ENCODE results near the gene GATD1. TPM values are rescaled to one million over a fixed set of nuclear protein-coding genes. Genes with fewer than 3 reads are reported as not detected.

The GATD1 gene
- total and polyA plus RNA-seq, 2 experiments from 2014 or later: 39.3 to 51.0 TPM

DNA sequence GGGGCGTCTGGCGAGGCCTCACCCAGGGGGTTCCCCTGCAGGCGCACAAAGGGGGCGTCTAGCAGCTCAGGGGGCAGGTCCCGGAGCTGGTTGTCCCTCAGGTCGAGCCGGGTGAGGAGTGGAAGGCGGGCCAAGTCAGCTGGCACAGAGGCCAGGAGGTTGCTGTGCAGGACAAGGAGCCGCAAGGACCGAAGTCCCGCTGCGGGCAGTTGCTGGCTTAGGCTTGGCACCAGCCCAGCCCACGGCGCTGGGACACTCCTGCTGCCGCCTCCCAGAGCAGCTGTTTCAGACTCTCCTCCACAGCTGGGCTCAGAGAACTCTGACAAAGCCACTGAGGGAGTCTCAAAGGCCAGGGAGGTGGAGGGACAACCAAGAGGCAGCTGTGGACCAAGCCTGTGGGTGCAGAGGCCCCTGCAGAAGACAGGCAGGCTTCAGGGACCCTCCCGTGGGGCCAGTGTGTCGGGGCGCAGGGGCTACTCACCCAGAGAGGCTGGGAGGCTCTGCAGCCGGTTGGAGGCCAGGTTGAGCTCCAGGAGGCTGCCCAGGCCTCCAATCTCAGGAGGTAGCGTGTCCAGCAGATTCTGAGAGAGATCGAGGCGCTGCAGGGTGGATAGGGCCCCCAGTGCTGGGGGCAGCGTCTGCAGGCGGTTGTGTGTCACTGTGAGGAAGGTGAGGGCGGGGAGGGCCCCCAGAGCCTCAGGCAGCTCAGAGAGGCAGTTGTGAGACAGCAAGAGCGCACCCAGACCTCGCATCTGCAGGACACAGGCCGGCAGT lies 25.6 kb upstream of the GATD1 start:
- no peak for DNase-seq (ENCODE audit: low spot score)
- Mint-ChIP-seq H3K36me3 (ENCODE audit: low read depth) (peaks cover 2% of the 10 kb centered on the region; the same call in 1 of the 3 replicates), H3K9me3 (no peaks in the 10 kb centered on the region), H3K4me1 (peaks cover 5% of the 10 kb centered on the region; the same call in 2 of the 3 replicates), H3K27me3 (ENCODE audit: insufficient read depth, low read depth, poor library complexity) (peaks cover 13% of the 10 kb centered on the region), H3K4me3 (no peak overlapping the region), H3K27ac (no peak overlapping the region)
- ATAC-seq: no peak
- no peak overlapping the region for H2AFZ ChIP-seq
- H3K4me2 ChIP-seq: no peak overlapping the region
- peaks cover 22% of the 10 kb centered on the region; the same call in 1 of the 2 replicates for H3F3A ChIP-seq (replicated peaks; ENCODE audit: low read depth)
- TF ChIP-seq, protein P1, sequence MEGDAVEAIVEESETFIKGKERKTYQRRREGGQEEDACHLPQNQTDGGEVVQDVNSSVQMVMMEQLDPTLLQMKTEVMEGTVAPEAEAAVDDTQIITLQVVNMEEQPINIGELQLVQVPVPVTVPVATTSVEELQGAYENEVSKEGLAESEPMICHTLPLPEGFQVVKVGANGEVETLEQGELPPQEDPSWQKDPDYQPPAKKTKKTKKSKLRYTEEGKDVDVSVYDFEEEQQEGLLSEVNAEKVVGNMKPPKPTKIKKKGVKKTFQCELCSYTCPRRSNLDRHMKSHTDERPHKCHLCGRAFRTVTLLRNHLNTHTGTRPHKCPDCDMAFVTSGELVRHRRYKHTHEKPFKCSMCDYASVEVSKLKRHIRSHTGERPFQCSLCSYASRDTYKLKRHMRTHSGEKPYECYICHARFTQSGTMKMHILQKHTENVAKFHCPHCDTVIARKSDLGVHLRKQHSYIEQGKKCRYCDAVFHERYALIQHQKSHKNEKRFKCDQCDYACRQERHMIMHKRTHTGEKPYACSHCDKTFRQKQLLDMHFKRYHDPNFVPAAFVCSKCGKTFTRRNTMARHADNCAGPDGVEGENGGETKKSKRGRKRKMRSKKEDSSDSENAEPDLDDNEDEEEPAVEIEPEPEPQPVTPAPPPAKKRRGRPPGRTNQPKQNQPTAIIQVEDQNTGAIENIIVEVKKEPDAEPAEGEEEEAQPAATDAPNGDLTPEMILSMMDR (conservative IDR thresholded peaks at IDR 0.05; ENCODE audit: low read depth in 2 of 2): no peak
- TF ChIP-seq CREB1 (CRISPR knock-in tag; IDR thresholded peaks at IDR 0.05; ENCODE audit: low read depth): no peak
- TF ChIP-seq STAT1 (IDR thresholded peaks at IDR 0.05; ENCODE audit: unreplicated experiment): no peak
- TF ChIP-seq EZH2 (IDR thresholded peaks at IDR 0.05; ENCODE audit: low read depth, unreplicated experiment): no peak
- TF ChIP-seq ZNF331 (CRISPR knock-in tag; IDR thresholded peaks at IDR 0.05; ENCODE audit: low read depth): no peak
- no peaks in the 10 kb centered on the region for H3K9me2 ChIP-seq (ENCODE audit: insufficient read depth)
- no peak overlapping the region for H3K4me3 ChIP-seq
- no peaks in the 10 kb centered on the region for H4K20me1 ChIP-seq (replicated peaks; ENCODE audit: insufficient read depth)
- no peaks in the 10 kb centered on the region for H3K27me3 ChIP-seq (ENCODE audit: insufficient read depth)
- peaks cover 7% of the 10 kb centered on the region; the same call in 1 of the 2 replicates for H3K4me1 ChIP-seq (ENCODE audit: insufficient read depth)
- no peaks in the 10 kb centered on the region for H3K36me3 ChIP-seq (ENCODE audit: insufficient read depth)
- peaks cover 6% of the 10 kb centered on the region for H3K79me2 ChIP-seq (replicated peaks; ENCODE audit: insufficient read depth)
- H3K27ac ChIP-seq (ENCODE audit: low read depth): no peak overlapping the region

- no peaks in the 10 kb centered on the region for H4K20me1 ChIP-seq (replicated peaks; ENCODE audit: insufficient read depth)
- Mint-ChIP-seq H3K9me3 (no peaks in the 10 kb centered on the region), H3K4me1 (peaks cover 3% of the 10 kb centered on the region; the same call in 1 of the 3 replicates), H3K27ac (no peak overlapping the region), H3K36me3 (ENCODE audit: low read depth) (peaks cover 2% of the 10 kb centered on the region; the same call in 1 of the 3 replicates), H3K27me3 (ENCODE audit: insufficient read depth, low read depth, poor library complexity) (peaks cover 11% of the 10 kb centered on the region), H3K4me3 (no peak overlapping the region)
- no peak overlapping the region for H3K4me2 ChIP-seq
- no peaks in the 10 kb centered on the region for H3K9me2 ChIP-seq (ENCODE audit: insufficient read depth)
- no peak overlapping the region for H2AFZ ChIP-seq
- H3K27me3 ChIP-seq (ENCODE audit: insufficient read depth): no peaks in the 10 kb centered on the region
- H3K27ac ChIP-seq (ENCODE audit: low read depth): no peak overlapping the region
- peaks cover 7% of the 10 kb centered on the region; the same call in 1 of the 2 replicates for H3K4me1 ChIP-seq (ENCODE audit: insufficient read depth)
- H3F3A ChIP-seq (replicated peaks; ENCODE audit: low read depth): peaks cover 25% of the 10 kb centered on the region; the same call in 1 of the 2 replicates
- no peak for DNase-seq (ENCODE audit: low spot score)
- no peak for ATAC-seq
- H3K4me3 ChIP-seq: no peak overlapping the region
- H3K79me2 ChIP-seq (replicated peaks; ENCODE audit: insufficient read depth): no peaks in the 10 kb centered on the region
- H3K36me3 ChIP-seq (ENCODE audit: insufficient read depth): no peaks in the 10 kb centered on the region
- TF ChIP-seq EZH2phosphoT487 (IDR thresholded peaks at IDR 0.05; ENCODE audit: unreplicated experiment) (no peak), STAT1 (IDR thresholded peaks at IDR 0.05; ENCODE audit: unreplicated experiment) (no peak), ZNF462 (CRISPR knock-in tag; IDR thresholded peaks at IDR 0.05) (no peak), NANOG (IDR thresholded peaks at IDR 0.05; ENCODE audit: borderline replicate concordance) (no peak), JUNB (IDR thresholded peaks at IDR 0.05; ENCODE audit: unreplicated experiment) (no peak)
- TF ChIP-seq, protein P1 (conservative IDR thresholded peaks at IDR 0.05; ENCODE audit: low read depth in 2 of 2): no peak
These were observed 24.8 kb upstream of the GATD1 start for GRCh38 chr11:802018-802617.

All from GM23338 (cell line).